ENCODE data around the gene RASD2. TPM values are rescaled to one million over a fixed set of nuclear protein-coding genes. Genes with fewer than 3 reads are reported as not detected.

The RASD2 gene
- total RNA-seq, 4 donors from 2014 or later, result 0.06 to 0.26 (median 0.19) TPM; not detected in 1

DNA sequence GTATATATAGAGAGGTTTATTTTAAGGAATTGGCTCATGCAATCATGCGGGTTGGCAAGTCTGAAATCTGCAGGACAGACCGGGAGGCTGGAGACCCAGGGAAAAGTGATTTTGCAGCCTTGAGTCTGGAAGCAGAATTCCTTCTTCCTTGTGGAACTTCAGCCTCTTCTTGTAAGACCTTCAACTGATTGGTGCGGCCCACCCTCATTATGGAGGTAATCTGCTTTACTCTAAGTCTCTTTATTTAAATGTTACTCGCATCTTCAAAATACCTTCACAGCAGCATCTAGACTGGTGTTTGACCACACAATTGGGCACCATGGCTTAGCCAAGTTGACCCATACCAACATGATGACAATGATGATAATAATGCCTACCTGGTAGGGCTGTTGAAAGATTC is 58.7 kb downstream of the RASD2 start:
- no peak for DNase-seq
- Histone ChIP-seq H3K27ac (no peak overlapping the region), H3K4me3 (no peak overlapping the region), H3K9me3 (no peaks in the 10 kb centered on the region), H3K36me3 (no peaks in the 10 kb centered on the region), H3K4me1 (peaks cover 0 to 7% (median 0%) of the 10 kb centered on the region in 3 donors), H3K27me3 (no peaks in the 10 kb centered on the region)
- 91 to 98% methylated on average over 4 of the region's 4 CpGs for WGBS, 2 donors
- TF ChIP-seq, protein P1, sequence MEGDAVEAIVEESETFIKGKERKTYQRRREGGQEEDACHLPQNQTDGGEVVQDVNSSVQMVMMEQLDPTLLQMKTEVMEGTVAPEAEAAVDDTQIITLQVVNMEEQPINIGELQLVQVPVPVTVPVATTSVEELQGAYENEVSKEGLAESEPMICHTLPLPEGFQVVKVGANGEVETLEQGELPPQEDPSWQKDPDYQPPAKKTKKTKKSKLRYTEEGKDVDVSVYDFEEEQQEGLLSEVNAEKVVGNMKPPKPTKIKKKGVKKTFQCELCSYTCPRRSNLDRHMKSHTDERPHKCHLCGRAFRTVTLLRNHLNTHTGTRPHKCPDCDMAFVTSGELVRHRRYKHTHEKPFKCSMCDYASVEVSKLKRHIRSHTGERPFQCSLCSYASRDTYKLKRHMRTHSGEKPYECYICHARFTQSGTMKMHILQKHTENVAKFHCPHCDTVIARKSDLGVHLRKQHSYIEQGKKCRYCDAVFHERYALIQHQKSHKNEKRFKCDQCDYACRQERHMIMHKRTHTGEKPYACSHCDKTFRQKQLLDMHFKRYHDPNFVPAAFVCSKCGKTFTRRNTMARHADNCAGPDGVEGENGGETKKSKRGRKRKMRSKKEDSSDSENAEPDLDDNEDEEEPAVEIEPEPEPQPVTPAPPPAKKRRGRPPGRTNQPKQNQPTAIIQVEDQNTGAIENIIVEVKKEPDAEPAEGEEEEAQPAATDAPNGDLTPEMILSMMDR (IDR thresholded peaks at IDR 0.05), result no peak
- TF ChIP-seq POLR2A (IDR thresholded peaks at IDR 0.05), result no peak
- intact Hi-C loops (cut with DNase I), result no loop called here

DNA sequence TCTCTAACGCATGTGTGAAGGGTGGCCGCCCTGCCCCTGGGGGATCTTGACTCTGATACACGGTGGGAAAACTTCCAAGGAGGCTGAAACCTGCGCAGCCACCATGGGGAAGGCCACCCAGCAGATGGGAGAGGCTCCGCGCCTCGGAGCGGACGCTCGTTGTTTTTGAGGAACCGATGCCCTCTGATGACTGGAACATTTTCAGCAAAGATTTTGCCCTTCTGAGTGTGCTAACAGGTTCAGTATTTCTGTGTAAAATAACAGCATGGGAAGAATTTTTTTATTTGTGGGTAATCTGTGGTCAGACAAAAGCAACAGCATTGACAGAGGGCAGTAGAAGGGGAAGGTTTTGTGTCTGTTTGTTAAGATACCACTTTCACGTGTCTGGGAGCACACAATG is 59.8 kb downstream of the RASD2 start:
- TF ChIP-seq POLR2A (IDR thresholded peaks at IDR 0.05), result no peak
- no peak overlapping the region for H3K4me3 ChIP-seq
- H3K36me3 ChIP-seq, result no peaks in the 10 kb centered on the region
- intact Hi-C loops (cut with DNase I), result no loop called here
- peaks cover 0 to 7% (median 0%) of the 10 kb centered on the region in 3 donors for H3K4me1 ChIP-seq
- H3K27ac ChIP-seq, result no peak overlapping the region
- 37 to 64% methylated on average over 8 to 12 of the region's 12 CpGs for WGBS, 2 donors
- no peak for DNase-seq
- no peaks in the 10 kb centered on the region for H3K27me3 ChIP-seq
- no peaks in the 10 kb centered on the region for H3K9me3 ChIP-seq

DNA sequence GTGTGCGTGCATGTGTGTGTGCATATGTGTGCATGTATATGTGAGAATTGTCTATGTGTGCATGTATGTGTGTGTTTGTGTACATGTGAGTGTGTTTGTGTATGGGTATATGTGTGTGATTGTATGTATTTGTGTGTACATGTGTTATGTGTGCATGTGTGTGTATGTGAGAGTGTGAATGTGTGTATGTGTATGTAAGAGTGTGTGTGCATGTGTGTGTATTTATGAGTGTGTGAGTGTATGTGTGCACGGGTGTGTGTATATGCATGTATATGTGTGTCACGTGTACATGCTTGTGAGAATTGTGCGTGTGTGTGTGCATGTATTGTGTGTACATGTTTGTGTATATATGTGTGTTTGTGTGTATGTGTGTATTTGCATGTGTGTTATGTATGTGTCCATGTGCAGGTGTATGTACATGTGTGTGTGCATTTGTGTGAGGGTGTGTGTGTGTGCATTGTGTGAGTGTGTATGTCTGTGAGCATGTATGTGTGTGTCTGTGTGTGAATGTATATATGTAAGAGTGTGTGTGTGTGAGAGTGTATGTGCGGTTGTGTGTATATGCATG is 60.5 kb downstream of the RASD2 start:
- Histone ChIP-seq H3K4me3 (no peak overlapping the region), H3K4me1 (peaks cover 0 to 12% (median 0%) of the 10 kb centered on the region in 3 donors), H3K36me3 (no peaks in the 10 kb centered on the region), H3K27ac (no peak overlapping the region), H3K27me3 (peaks cover 0 to 5% (median 0%) of the 10 kb centered on the region in 4 donors), H3K9me3 (no peaks in the 10 kb centered on the region)
- TF ChIP-seq, protein P1 (IDR thresholded peaks at IDR 0.05), result no peak
- TF ChIP-seq POLR2A (IDR thresholded peaks at IDR 0.05), result no peak
- 84 to 94% methylated on average over 5 of the region's 5 CpGs for WGBS, 2 donors
- intact Hi-C loops (cut with DNase I), result no loop called here
- DNase-seq, result no peak

DNA sequence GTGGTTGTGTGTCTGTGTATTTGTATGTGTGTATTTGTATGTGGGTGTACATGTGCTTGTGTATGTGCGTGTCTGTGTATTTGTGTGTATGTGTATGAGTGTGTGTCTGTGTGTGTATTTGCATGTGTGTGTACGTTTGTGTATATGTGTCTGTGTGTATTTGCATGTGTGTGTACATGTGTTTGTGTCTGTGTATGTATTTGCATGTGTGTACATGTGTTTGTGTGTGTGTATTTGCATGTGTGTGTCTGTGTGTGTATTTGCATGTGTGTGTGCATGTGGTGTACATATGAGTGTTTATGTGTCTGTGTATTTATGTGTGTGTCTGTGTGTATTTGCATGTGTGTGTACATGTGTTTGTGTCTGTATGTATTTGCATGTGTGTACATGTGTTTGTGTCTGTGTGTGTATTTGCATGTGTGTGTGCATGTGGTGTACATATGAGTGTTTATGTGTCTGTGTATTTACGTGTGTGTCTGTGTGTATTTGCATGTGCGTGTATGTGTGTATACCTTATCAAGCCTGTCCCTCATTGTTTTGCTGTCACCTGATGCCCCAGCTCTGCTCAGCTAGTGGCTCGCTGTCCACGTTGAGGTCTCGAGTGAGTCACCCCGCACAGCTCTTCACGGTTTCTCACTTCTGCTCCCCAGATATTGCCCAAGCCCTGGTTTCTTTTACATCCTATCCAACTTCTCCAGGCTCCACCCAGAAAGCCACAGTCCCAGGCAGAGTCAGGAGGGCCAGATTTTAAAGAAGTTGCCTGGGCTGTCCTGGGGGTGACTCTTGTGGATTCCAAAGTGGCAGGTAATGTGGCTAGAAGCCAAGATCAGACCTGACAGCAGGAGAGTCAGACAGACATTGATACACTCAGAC is 61.3 kb downstream of the RASD2 start:
- Histone ChIP-seq H3K36me3 (no peaks in the 10 kb centered on the region), H3K9me3 (no peaks in the 10 kb centered on the region), H3K27me3 (peaks cover 0 to 9% (median 0%) of the 10 kb centered on the region in 4 donors), H3K4me3 (no peak overlapping the region), H3K27ac (no peak overlapping the region), H3K4me1 (peaks cover 0 to 17% (median 0%) of the 10 kb centered on the region in 3 donors)
- no peak for TF ChIP-seq POLR2A (IDR thresholded peaks at IDR 0.05)
- TF ChIP-seq, protein P1 (IDR thresholded peaks at IDR 0.05), result no peak
- intact Hi-C loops (cut with DNase I), result no loop called here
- 52 to 59% methylated on average over 9 of the region's 9 CpGs for WGBS, 2 donors
- DNase-seq, result no peak

Other genes with a start within 250 kb of the RASD2 start
- gene TOM1, start 240.9 kb upstream of the RASD2 start, total RNA-seq, result 100 to 1,000 TPM in 2 of 4 donors, 10 to 100 TPM in 2; 72.1 to 145 (median 106) TPM
- 10 to 100 TPM; 13.0 to 39.0 (median 18.3) TPM for gene HMOX1, start 159.7 kb upstream of the RASD2 start, total RNA-seq
- gene MCM5, start 140.7 kb upstream of the RASD2 start, total RNA-seq, result 10 to 100 TPM; 23.1 to 48.1 (median 34.6) TPM
- 10 to 100 TPM in 1 of 4 donors, 1 to 10 TPM in 1, under 1 TPM in 1, not detected in 1; 0.44 to 11.8 (median 5.4) TPM for gene MB, start 76.5 kb downstream of the RASD2 start, total RNA-seq
- 10 to 100 TPM in 2 of 4 donors, 1 to 10 TPM in 2; 7.8 to 22.3 (median 9.5) TPM for gene APOL6, start 107.6 kb downstream of the RASD2 start, total RNA-seq
- gene APOL5, start 177.0 kb downstream of the RASD2 start, total RNA-seq, result not detected

Measured in esophagus squamous epithelium (tissue), 5 donors.